B cell (primary cell): ENCODE data around the gene CDHR3. TPM values are rescaled to one million over a fixed set of nuclear protein-coding genes. Genes with fewer than 3 reads are reported as not detected.

Experiments used
- ATAC-seq: fragments of 200-7000 bp; cut with Tn5 transposase; one replicate; pipeline ENCODE4 v1.10.0; 2021; ENCODE audit warnings: low read depth, mild to moderate bottlenecking, moderate number of reproducible peaks, moderate library complexity
- CTCF ChIA-PET: fragments of 350-600 bp; sonication (Branson Sonifier 250); formaldehyde crosslinking; loops from one replicate; lab custom pipeline; 2021; ENCODE audit warnings: antibody characterized with exemption, inconsistent platforms; lab: Charles Lee
- POLR2A ChIA-PET: fragments of 350-600 bp; sonication (Branson Sonifier 250); formaldehyde crosslinking; loops from one replicate; lab custom pipeline; 2021; ENCODE audit warnings: antibody characterized with exemption; lab: Charles Lee
- DNase-seq: peaks from one replicate; pipeline ENCODE4 v3.0.0; 2013
- H2AFZ ChIP-seq: 2 replicates; pipeline ENCODE4 v1.6.1; 2012; ENCODE audit warnings: mild to moderate bottlenecking, low read depth, low read length; ENCODE audit not compliant: insufficient read depth, poor library complexity, severe bottlenecking
- H3K27ac ChIP-seq, 2 donors: 1 replicate in 1 of 2; 2 replicates in 1 of 2; pipeline ENCODE4 v1.5.1; 2012 to 2013; ENCODE audit warnings: low read length in 2 of 2, mild to moderate bottlenecking in 2 of 2, moderate library complexity in 1 of 2
- H3K27me3 ChIP-seq, 4 experiments: fragments of 200-600 bp in 1 of 4; sonication (generic) in 1 of 4; replicated peaks in 1 of 4; 1 replicate in 2 of 4; 2 replicates in 2 of 4; pipeline versions ENCODE4 v1.6.1 to v1.7.0; 2013 to 2016; ENCODE audit warnings: low read length in 3 of 4, mild to moderate bottlenecking in 2 of 4, mixed read lengths in 1 of 4, moderate library complexity in 1 of 4; ENCODE audit not compliant: insufficient read depth in 4 of 4, control insufficient read depth in 3 of 4; ENCODE audit errors: control extremely low read depth in 1 of 4
- H3K36me3 ChIP-seq, 2 experiments: replicated peaks in 1 of 2; 1 replicate in 1 of 2; 2 replicates in 1 of 2; pipeline versions ENCODE4 v1.6.1 to v1.7.1; 2013; ENCODE audit warnings: low read length in 1 of 2; ENCODE audit not compliant: insufficient read depth in 2 of 2, control insufficient read depth in 1 of 2; ENCODE audit errors: control extremely low read depth in 1 of 2, extremely low read depth in 1 of 2
- H3K4me1 ChIP-seq, 2 donors: fragments of 200-600 bp in 1 of 2; sonication (generic) in 1 of 2; 1 replicate in 1 of 2; 2 replicates in 1 of 2; pipeline versions ENCODE4 v1.5.1 to v1.6.1; 2013 to 2017; ENCODE audit warnings: low read length in 2 of 2; ENCODE audit not compliant: control insufficient read depth in 2 of 2, insufficient read depth in 2 of 2
- H3K4me2 ChIP-seq: replicated peaks from 2 replicates; pipeline ENCODE3; 2012; ENCODE audit warnings: mild to moderate bottlenecking, low read depth, low read length; ENCODE audit not compliant: poor library complexity, severe bottlenecking
- H3K4me3 ChIP-seq, 5 experiments: fragments of 200-600 bp in 1 of 5; sonication (generic) in 1 of 5; 1 replicate in 3 of 5; 2 replicates in 2 of 5; pipeline versions ENCODE4 v1.5.1 to v1.7.0; 2011 to 2016; ENCODE audit warnings: low read length in 4 of 5, mild to moderate bottlenecking in 4 of 5, low read depth in 2 of 5, control low read depth in 1 of 5, moderate library complexity in 1 of 5; ENCODE audit not compliant: insufficient read depth in 1 of 5; ENCODE audit errors: control extremely low read depth in 1 of 5, extremely low read depth in 1 of 5
- H3K79me2 ChIP-seq: fragments of 200-600 bp; sonication (generic); one replicate; pipeline ENCODE4 v1.6.0; 2016; ENCODE audit warnings: low read length; ENCODE audit not compliant: control insufficient read depth, insufficient read depth
- H3K9ac ChIP-seq: fragments of 200-600 bp; sonication (generic); 2 replicates; pipeline ENCODE4 v1.6.1; 2017; ENCODE audit warnings: mild to moderate bottlenecking, low read length, moderate library complexity
- H3K9me3 ChIP-seq, 3 donors: one replicate each; pipeline versions ENCODE4 v1.6.1 to v1.7.1; 2013; ENCODE audit warnings: low read length in 2 of 3; ENCODE audit not compliant: control insufficient read depth in 2 of 3, insufficient read depth in 1 of 3; ENCODE audit errors: control extremely low read depth in 1 of 3
- H4K20me1 ChIP-seq: 2 replicates; pipeline ENCODE4 v1.6.0; 2012; ENCODE audit warnings: mild to moderate bottlenecking, low read length; ENCODE audit not compliant: insufficient read depth, control insufficient read depth, poor library complexity, severe bottlenecking
- H3K27ac Mint-ChIP-seq: one replicate; pipeline ENCODE4 v1.8.0; 2021; ENCODE audit warnings: mixed read lengths
- H3K27me3 Mint-ChIP-seq: one replicate; pipeline ENCODE4 v1.8.0; 2021; ENCODE audit warnings: mixed read lengths
- H3K4me1 Mint-ChIP-seq: one replicate; pipeline ENCODE4 v1.8.0; 2021; ENCODE audit warnings: mixed read lengths
- H3K4me3 Mint-ChIP-seq: one replicate; pipeline ENCODE4 v1.8.0; 2021; ENCODE audit warnings: mixed read lengths
- H3K9me3 Mint-ChIP-seq: one replicate; pipeline ENCODE4 v1.8.0; 2022; ENCODE audit warnings: mixed read lengths; ENCODE audit not compliant: insufficient read depth
- CTCF ChIP-seq: fragments of 200-600 bp; IDR thresholded peaks from one replicate; pipeline ENCODE4 v1.8.0; 2022; ENCODE audit warnings: antibody characterized with exemption, mild to moderate bottlenecking
- EZH2 ChIP-seq: IDR thresholded peaks from 2 replicates; pipeline ENCODE4 v1.6.1; 2012; ENCODE audit warnings: borderline replicate concordance, low read depth, mild to moderate bottlenecking, moderate library complexity, low read length; ENCODE audit not compliant: insufficient read depth, poor library complexity, severe bottlenecking
- WGBS: methylation state at CpG from one replicate; pipeline ENCODE4 v1.1.5; 2013; ENCODE audit warnings: missing lambda C conversion rate; ENCODE audit not compliant: insufficient coverage; 5-methylcytosine and 5-hydroxymethylcytosine counted together
- intact Hi-C: fragments of 100-400 bp; cut with micrococcal nuclease; formaldehyde crosslinking; loops from one replicate; pipeline ENCODE4 v1.10.0; 2022
- polyA plus RNA-seq: library from polyadenylated mRNA; depleted of rRNA; stranded (reverse); fragments of >200 nt; gene quantifications from 2 replicates; pipeline ENCODE4 v1.2.3, GENCODE V29; 2012
- total RNA-seq, 2 donors: library from RNA; stranded (reverse); fragments of 120-200 nt in 1 of 2; gene quantifications; 1 replicate in 1 of 2; 2 replicates in 1 of 2; pipeline versions ENCODE4 v1.2.3 to v1.2.4, GENCODE V29; 2013 to 2022

The CDHR3 gene
- total and polyA plus RNA-seq, 2 donors (not counting 1 experiment from before 2014, with no cell fraction given): 0.34 to 2.6 TPM

GRCh38 chr7:106060394-106060920, 97.4 kb downstream of the CDHR3 start:
- TF ChIP-seq EZH2 (no peak), CTCF (no peak)
- ATAC-seq (no peak), DNase-seq (no peak)
- Histone ChIP-seq H3K27me3 (no peaks in the 10 kb centered on the region), H3K9me3 (peaks cover 0 to 19% (median 1%) of the 10 kb centered on the region in 3 donors), H3K9ac (peak overlapping the region; percentile 35), H3K79me2 (peaks cover 19% of the 10 kb centered on the region), H3K27ac (peak overlapping the region; percentile 89 to 94), H3K4me1 (peaks cover 86 to 92% of the 10 kb centered on the region in 2 donors), H3K4me2 (peak overlapping the region; percentile 66), H2AFZ (no peak overlapping the region), H4K20me1 (no peaks in the 10 kb centered on the region), H3K4me3 (peak overlapping the region in 1 of 5 experiments; percentile 10), H3K36me3 (no peaks in the 10 kb centered on the region)
- no peak overlapping the region for H3K4me3 Mint-ChIP-seq
- no peaks in the 10 kb centered on the region for H3K27me3 Mint-ChIP-seq
- peak overlapping the region; percentile 96 for H3K27ac Mint-ChIP-seq
- POLR2A ChIA-PET: interaction anchor here (1.1 to 7.3 kb wide), 3 partner anchors 12 to 54 kb away, joined by 3 to 148 read pairs (median 10); partner anchors contain the start of gene SYPL1
- no peaks in the 10 kb centered on the region for H3K9me3 Mint-ChIP-seq
- WGBS: 99% methylated on average over 7 of the region's 7 CpGs
- intact Hi-C loops: loop anchor here (10.0 kb wide), 1 partner anchor 604 kb away; the partner anchor contains the start of gene CCDC71L
- peaks cover 89% of the 10 kb centered on the region for H3K4me1 Mint-ChIP-seq
- CTCF ChIA-PET: interaction anchor here (0.8 to 13.0 kb wide), 5 partner anchors 12 to 600 kb away, joined by 3 to 390 read pairs (median 44); partner anchors contain the start of gene CCDC71L
